GM23338 (cell line): ENCODE results near the gene MDGA2. TPM values are rescaled to one million over a fixed set of nuclear protein-coding genes. Genes with fewer than 3 reads are reported as not detected.

Experiments used
- ATAC-seq: fragments of 200-7000 bp; cut with Tn5 transposase; 3 replicates; pipeline ENCODE4 v1.9.1; 2020
- DNase-seq: peaks from one replicate; pipeline ENCODE4 v3.0.0-alpha.2; 2015; ENCODE audit warnings: low spot score
- H2AFZ ChIP-seq: fragments of 200-600 bp; sonication (generic); 2 replicates; pipeline ENCODE4 v1.8.0; 2016; ENCODE audit warnings: antibody characterized with exemption, mild to moderate bottlenecking, moderate library complexity
- H3F3A ChIP-seq: fragments of 200-600 bp; sonication (generic); replicated peaks from 2 replicates; pipeline ENCODE4 v1.8.0; 2017; ENCODE audit warnings: antibody characterized with exemption, mixed run types, low read depth
- H3K27ac ChIP-seq: fragments of 200-600 bp; sonication (generic); 2 replicates; pipeline ENCODE4 v1.6.1; 2016; ENCODE audit warnings: low read depth
- H3K27me3 ChIP-seq: fragments of 200-600 bp; sonication (generic); 2 replicates; pipeline ENCODE4 v1.8.0; 2016; ENCODE audit warnings: mild to moderate bottlenecking, mixed run types, moderate library complexity; ENCODE audit not compliant: insufficient read depth
- H3K36me3 ChIP-seq: fragments of 200-600 bp; sonication (generic); 2 replicates; pipeline ENCODE4 v1.8.0; 2016; ENCODE audit warnings: mild to moderate bottlenecking; ENCODE audit not compliant: insufficient read depth
- H3K4me1 ChIP-seq: fragments of 200-600 bp; sonication (generic); 2 replicates; pipeline ENCODE4 v1.8.0; 2016; ENCODE audit warnings: mild to moderate bottlenecking, moderate library complexity; ENCODE audit not compliant: insufficient read depth
- H3K4me2 ChIP-seq: fragments of 200-600 bp; sonication (generic); 2 replicates; pipeline ENCODE4 v1.7.1; 2017; ENCODE audit warnings: mixed run types
- H3K4me3 ChIP-seq: fragments of 200-600 bp; sonication (generic); 2 replicates; pipeline ENCODE4 v1.6.1; 2016; ENCODE audit warnings: mixed run types
- H3K79me2 ChIP-seq: fragments of 200-600 bp; sonication (generic); replicated peaks from 2 replicates; pipeline ENCODE4 v1.8.0; 2017; ENCODE audit warnings: mild to moderate bottlenecking; ENCODE audit not compliant: insufficient read depth
- H3K9me2 ChIP-seq: fragments of 200-600 bp; sonication (generic); 2 replicates; pipeline ENCODE4 v1.8.0; 2017; ENCODE audit not compliant: insufficient read depth
- H4K20me1 ChIP-seq: fragments of 200-600 bp; sonication (generic); replicated peaks from 2 replicates; pipeline ENCODE4 v1.8.0; 2017; ENCODE audit warnings: mild to moderate bottlenecking; ENCODE audit not compliant: insufficient read depth
- H3K27ac Mint-ChIP-seq: 2 replicates; pipeline ENCODE4 v1.8.0; 2020; ENCODE audit warnings: inconsistent platforms, mild to moderate bottlenecking, moderate library complexity, mixed read lengths
- H3K27me3 Mint-ChIP-seq: 3 replicates; pipeline ENCODE4 v1.8.0; 2022; ENCODE audit warnings: low read depth, mild to moderate bottlenecking, moderate library complexity, mixed read lengths, inconsistent platforms; ENCODE audit not compliant: insufficient read depth, poor library complexity
- H3K36me3 Mint-ChIP-seq: 3 replicates; pipeline ENCODE4 v1.8.0; 2021; ENCODE audit warnings: low read depth, mild to moderate bottlenecking, inconsistent platforms, moderate library complexity, mixed read lengths
- H3K4me1 Mint-ChIP-seq: 3 replicates; pipeline ENCODE4 v1.8.0; 2020; ENCODE audit warnings: mild to moderate bottlenecking, inconsistent platforms, mixed read lengths
- H3K4me3 Mint-ChIP-seq: 3 replicates; pipeline ENCODE4 v1.8.0; 2021; ENCODE audit warnings: moderate library complexity, mild to moderate bottlenecking, inconsistent platforms, mixed read lengths
- H3K9me3 Mint-ChIP-seq: 3 replicates; pipeline ENCODE4 v1.8.0; 2020; ENCODE audit warnings: moderate library complexity, mild to moderate bottlenecking, inconsistent platforms, mixed read lengths
- EZH2 ChIP-seq: fragments of 200-600 bp; sonication (generic); IDR thresholded peaks from one replicate; pipeline ENCODE4 v1.8.0; 2017; ENCODE audit warnings: antibody characterized with exemption, mild to moderate bottlenecking, low read depth; ENCODE audit not compliant: unreplicated experiment
- JUNB ChIP-seq: IDR thresholded peaks from one replicate; pipeline ENCODE4 v1.6.1; 2016; ENCODE audit warnings: antibody characterized with exemption; ENCODE audit not compliant: unreplicated experiment
- NANOG ChIP-seq: IDR thresholded peaks from 2 replicates; pipeline ENCODE4 v1.6.1; 2016; ENCODE audit warnings: antibody characterized with exemption, borderline replicate concordance
- POLR2AphosphoS5 ChIP-seq: IDR thresholded peaks from 2 replicates; pipeline ENCODE4 v1.6.1; 2016; ENCODE audit warnings: antibody characterized with exemption, low read depth
- ZNF114 ChIP-seq: fragments of 250-450 bp; sonication (Bioruptor Pico); IDR thresholded peaks from 2 replicates; pipeline ENCODE4 v1.5.0; 2020; ENCODE audit warnings: mild to moderate bottlenecking, moderate library complexity
- polyA plus RNA-seq: library from polyadenylated mRNA; unstranded; fragments of >200 nt; fragmentation: Nextera tagmentation; extraction: Ambion mirVana; gene quantifications from 2 replicates; pipeline ENCODE4 v1.2.1, GENCODE V29; 2016
- total RNA-seq: library from RNA; depleted of rRNA; stranded (reverse); fragments of >200 nt; shearing (Covaris generic); gene quantifications from 2 replicates; pipeline ENCODE4 v1.2.3, GENCODE V29; 2014
- TF ChIP-seq, protein P1 (sequence below): fragments of 250-450 bp; sonication (Bioruptor Pico); IDR thresholded peaks from 2 replicates; pipeline ENCODE4 v1.5.0; 2020; ENCODE audit warnings: mild to moderate bottlenecking, moderate library complexity
- TF ChIP-seq, protein P2 (sequence below): IDR thresholded peaks from 2 replicates; pipeline ENCODE4 v1.6.1; 2016; ENCODE audit warnings: antibody characterized with exemption

MDGA2 gene
- total and polyA plus RNA-seq, 2 experiments from 2014 or later: 0.68 to 1.7 TPM

GRCh38 chr14:47148686-47149085, 526.7 kb downstream of the MDGA2 start (continued):
- TF ChIP-seq, protein P1, sequence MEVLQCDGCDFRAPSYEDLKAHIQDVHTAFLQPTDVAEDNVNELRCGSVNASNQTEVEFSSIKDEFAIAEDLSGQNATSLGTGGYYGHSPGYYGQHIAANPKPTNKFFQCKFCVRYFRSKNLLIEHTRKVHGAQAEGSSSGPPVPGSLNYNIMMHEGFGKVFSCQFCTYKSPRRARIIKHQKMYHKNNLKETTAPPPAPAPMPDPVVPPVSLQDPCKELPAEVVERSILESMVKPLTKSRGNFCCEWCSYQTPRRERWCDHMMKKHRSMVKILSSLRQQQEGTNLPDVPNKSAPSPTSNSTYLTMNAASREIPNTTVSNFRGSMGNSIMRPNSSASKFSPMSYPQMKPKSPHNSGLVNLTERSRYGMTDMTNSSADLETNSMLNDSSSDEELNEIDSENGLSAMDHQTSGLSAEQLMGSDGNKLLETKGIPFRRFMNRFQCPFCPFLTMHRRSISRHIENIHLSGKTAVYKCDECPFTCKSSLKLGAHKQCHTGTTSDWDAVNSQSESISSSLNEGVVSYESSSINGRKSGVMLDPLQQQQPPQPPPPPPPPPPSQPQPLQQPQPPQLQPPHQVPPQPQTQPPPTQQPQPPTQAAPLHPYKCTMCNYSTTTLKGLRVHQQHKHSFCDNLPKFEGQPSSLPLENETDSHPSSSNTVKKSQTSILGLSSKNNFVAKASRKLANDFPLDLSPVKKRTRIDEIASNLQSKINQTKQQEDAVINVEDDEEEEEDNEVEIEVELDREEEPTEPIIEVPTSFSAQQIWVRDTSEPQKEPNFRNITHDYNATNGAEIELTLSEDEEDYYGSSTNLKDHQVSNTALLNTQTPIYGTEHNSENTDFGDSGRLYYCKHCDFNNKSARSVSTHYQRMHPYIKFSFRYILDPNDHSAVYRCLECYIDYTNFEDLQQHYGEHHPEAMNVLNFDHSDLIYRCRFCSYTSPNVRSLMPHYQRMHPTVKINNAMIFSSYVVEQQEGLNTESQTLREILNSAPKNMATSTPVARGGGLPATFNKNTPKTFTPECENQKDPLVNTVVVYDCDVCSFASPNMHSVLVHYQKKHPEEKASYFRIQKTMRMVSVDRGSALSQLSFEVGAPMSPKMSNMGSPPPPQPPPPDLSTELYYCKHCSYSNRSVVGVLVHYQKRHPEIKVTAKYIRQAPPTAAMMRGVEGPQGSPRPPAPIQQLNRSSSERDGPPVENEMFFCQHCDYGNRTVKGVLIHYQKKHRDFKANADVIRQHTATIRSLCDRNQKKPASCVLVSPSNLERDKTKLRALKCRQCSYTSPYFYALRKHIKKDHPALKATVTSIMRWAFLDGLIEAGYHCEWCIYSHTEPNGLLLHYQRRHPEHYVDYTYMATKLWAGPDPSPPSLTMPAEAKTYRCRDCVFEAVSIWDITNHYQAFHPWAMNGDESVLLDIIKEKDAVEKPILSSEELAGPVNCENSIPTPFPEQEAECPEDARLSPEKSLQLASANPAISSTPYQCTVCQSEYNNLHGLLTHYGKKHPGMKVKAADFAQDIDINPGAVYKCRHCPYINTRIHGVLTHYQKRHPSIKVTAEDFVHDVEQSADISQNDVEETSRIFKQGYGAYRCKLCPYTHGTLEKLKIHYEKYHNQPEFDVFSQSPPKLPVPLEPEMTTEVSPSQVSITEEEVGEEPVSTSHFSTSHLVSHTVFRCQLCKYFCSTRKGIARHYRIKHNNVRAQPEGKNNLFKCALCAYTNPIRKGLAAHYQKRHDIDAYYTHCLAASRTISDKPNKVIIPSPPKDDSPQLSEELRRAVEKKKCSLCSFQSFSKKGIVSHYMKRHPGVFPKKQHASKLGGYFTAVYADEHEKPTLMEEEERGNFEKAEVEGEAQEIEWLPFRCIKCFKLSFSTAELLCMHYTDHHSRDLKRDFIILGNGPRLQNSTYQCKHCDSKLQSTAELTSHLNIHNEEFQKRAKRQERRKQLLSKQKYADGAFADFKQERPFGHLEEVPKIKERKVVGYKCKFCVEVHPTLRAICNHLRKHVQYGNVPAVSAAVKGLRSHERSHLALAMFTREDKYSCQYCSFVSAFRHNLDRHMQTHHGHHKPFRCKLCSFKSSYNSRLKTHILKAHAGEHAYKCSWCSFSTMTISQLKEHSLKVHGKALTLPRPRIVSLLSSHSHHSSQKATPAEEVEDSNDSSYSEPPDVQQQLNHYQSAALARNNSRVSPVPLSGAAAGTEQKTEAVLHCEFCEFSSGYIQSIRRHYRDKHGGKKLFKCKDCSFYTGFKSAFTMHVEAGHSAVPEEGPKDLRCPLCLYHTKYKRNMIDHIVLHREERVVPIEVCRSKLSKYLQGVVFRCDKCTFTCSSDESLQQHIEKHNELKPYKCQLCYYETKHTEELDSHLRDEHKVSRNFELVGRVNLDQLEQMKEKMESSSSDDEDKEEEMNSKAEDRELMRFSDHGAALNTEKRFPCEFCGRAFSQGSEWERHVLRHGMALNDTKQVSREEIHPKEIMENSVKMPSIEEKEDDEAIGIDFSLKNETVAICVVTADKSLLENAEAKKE (CRISPR knock-in tag): no peak
- TF ChIP-seq JUNB (no peak), POLR2AphosphoS5 (no peak)

DNA sequence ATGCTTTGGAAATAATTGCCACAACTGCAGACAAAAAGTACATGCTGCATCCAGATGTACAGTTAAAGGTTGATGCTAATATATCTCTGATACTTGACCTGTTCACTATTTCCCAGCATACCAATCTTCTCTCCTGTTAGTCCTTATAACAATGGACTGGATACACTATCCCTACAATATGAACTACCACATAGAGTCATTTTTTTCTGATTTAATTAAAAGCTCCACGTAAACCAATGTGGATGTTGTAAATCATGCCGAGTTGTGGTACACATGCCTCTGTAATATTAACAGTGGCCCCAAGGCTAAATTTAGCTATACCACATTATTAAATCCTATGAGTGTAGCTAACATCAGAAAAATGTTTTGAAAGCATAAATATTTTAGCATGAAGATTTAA, 554.8 kb downstream of the MDGA2 start:
- Histone ChIP-seq H3K4me1 (no peaks in the 10 kb centered on the region), H3K79me2 (no peaks in the 10 kb centered on the region), H3K4me3 (no peak overlapping the region), H3K27ac (no peak overlapping the region), H4K20me1 (no peaks in the 10 kb centered on the region), H3K27me3 (no peaks in the 10 kb centered on the region), H3F3A (no peaks in the 10 kb centered on the region), H2AFZ (no peak overlapping the region), H3K4me2 (no peak overlapping the region), H3K9me2 (no peaks in the 10 kb centered on the region), H3K36me3 (no peaks in the 10 kb centered on the region)
- no peaks in the 10 kb centered on the region; the same call in 1 of the 3 replicates for H3K9me3 Mint-ChIP-seq
- TF ChIP-seq, protein P2, sequence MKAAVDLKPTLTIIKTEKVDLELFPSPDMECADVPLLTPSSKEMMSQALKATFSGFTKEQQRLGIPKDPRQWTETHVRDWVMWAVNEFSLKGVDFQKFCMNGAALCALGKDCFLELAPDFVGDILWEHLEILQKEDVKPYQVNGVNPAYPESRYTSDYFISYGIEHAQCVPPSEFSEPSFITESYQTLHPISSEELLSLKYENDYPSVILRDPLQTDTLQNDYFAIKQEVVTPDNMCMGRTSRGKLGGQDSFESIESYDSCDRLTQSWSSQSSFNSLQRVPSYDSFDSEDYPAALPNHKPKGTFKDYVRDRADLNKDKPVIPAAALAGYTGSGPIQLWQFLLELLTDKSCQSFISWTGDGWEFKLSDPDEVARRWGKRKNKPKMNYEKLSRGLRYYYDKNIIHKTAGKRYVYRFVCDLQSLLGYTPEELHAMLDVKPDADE: no peak
- TF ChIP-seq EZH2: no peak
- TF ChIP-seq, protein P1 (CRISPR knock-in tag): no peak
- no peak for TF ChIP-seq JUNB
- no peak for TF ChIP-seq ZNF114 (CRISPR knock-in tag)
- no peak for TF ChIP-seq NANOG
- no peak overlapping the region for H3K27ac Mint-ChIP-seq
- H3K4me3 Mint-ChIP-seq: no peak overlapping the region
- no peak for ATAC-seq
- DNase-seq: no peak
- no peaks in the 10 kb centered on the region for H3K4me1 Mint-ChIP-seq
- no peaks in the 10 kb centered on the region for H3K27me3 Mint-ChIP-seq
- H3K36me3 Mint-ChIP-seq: no peaks in the 10 kb centered on the region
